Daoy (cell line): ENCODE data around the gene RANBP3. TPM values are rescaled to one million over a fixed set of nuclear protein-coding genes. Genes with fewer than 3 reads are reported as not detected.

Source experiments
- DNase-seq: peaks from one replicate; pipeline ENCODE4 v3.0.0-alpha.2; 2015; ENCODE audit warnings: low read depth
- total RNA-seq: library from RNA; depleted of rRNA; stranded (reverse); fragments of >200 nt; shearing (Covaris generic); gene quantifications from 2 replicates; pipeline ENCODE4 v1.2.3, GENCODE V29; 2014

The RANBP3 gene
- total RNA-seq, 1 experiment from 2014 or later: 64.5 TPM

DNA sequence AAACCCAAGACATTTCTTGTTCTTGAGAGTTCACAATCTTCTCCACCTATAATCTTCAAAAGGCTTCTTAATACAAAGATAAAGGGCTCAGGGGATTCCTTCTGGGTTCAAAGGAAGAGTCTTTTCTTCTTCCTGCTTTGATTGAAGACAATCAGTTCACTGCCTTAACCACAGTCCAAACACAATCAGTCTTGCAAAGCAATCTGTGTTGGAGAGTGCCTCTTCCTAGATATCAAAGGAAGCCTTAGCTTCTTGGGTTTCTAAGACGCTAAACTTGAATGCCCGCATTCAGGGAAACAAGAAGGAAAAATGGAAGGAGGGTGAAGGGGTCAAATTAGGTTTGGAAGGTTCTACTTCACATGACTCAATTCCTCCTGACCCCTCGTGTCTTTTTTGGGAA lies 27.2 kb downstream of the RANBP3 start:
- no peak for DNase-seq

DNA sequence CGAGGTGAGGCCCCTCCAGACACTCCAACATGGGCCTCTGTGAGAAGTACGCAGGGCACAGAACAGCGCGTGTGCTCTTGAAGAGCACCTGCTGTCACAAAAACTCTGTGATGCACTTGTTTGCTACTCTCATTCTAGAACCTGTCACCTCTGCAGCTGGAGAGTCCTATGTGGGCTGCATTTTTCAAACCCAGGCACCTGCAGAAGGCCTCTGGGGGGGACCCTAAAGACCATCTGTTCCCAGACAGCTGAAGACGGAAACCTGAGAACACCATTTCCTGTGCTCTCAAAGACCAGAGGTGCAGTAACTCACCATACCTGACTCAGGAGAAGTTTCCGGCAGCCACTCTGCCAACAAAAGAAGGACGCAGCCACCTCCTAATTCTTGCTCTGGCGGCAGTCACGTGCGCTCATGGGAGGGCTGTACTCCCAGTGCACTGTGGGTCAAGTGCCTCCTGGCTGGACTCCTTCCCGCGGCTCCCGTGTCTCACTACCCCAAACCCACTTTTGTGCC lies 28.1 kb downstream of the RANBP3 start:
- DNase-seq: no peak

DNA sequence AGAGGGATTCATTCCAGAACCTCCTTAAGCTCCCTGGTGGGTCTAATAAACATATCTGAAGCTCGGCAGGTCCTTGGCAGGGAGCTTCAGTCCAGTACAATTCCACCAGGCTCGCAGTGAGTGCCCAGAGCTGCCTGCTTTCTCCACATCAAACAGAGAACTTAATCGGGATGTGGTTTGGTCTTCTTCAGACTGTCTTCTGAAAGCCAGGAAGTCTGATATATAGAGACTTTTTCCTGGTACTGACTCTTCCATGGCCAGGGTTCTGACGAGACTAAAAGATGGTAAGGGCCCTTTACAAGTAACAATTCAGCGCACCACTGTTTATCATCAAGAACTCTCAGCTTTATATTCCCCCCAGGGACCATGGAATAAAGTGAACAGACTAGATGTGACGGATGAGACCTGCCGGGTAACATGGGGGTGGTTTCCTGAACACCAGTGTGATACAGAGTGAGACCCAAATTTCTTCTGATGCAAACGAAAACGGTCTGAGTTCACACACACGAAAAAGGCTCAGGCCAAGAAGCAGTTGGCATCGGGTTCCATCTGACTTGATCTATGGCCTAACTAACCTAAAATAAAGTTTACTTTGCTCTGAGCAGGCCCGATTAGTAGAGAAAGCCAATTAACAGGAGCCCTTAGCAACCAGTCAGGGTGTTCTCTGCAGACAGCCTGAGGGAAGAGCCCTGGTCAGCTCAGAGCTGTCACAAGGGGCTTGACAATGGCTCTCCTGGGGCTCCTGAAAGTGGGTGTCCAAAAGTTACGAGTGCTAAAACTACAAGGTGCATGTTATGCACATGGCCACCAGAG lies 29.0 kb downstream of the RANBP3 start:
- DNase-seq: no peak

DNA sequence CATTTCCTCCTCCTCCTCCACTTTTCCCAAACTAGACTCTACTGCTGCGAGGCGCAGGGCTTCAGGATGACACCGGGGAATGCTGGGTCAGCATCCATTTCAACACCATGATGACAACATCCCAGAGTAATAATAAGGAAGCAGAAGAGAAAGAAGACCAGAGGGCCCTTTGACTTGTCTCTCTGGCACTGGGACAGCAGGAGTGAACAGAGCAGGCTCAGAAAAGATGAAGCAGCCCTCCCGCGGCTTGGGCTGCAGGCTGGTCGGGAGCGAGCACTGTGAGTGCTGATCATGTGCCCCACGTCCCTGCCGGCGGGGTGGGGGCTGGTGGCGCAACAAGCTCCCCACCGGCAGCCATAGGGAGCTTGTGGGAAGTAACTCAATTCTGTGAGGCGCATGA lies 30.5 kb downstream of the RANBP3 start:
- DNase-seq: no peak

DNA sequence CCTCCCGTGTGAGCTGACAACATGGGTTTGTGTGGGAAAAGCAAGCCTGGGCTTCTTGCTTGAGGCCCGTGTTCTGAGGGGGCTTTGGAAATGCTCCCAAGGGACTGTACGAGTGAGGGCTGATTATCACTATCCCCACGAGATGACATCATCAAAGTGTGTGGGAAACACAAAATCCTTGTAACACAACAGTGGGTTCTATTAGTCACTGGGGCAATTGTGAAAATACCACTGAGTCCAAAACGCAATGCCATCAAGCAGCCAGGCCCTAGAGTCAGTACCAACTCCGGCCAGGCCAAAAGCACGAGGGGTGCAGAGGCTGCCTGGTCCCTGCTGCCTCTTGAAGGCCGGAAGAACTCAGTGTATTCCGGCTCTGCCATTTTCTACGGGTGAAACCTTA lies 34.3 kb downstream of the RANBP3 start:
- DNase-seq: no peak

DNA sequence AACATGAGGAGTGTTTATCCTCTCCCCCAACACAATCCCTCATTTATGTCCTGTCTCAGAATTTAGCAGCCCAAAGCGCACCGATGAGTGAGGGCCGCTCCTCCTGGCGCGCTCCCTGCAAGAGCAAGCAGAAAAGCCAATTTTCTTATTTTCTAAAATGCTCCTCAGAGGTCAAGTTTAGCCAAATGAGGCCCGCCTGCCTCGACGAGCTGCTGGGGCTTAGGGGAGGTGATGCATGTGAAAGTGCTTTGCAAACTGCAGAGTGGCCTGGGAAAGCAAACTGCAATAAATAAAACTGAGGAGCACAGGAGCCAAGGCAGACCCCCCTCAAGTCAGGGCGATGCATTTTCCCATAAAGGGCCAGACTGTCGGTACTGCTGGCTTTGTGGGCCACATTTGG lies 34.9 kb downstream of the RANBP3 start:
- DNase-seq: no peak

DNA sequence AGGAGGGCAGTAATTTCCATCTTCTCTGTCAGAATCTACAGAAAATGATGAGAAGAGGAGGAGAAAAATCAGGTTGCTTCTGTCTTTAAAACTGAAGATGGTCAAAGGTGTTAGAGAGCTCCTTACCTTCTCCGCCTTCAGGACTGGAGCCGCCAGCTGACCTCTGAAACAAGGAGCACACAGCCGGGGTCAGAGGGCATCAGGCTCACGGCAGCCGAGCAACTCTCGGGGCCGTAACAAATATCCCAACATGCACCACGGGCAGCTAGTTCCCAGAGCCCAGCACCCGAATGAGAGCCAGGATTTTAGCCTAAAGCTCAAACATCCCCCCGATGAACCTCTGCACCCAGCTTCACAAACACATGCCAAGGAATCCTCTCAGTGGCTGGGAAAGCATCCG lies 36.3 kb downstream of the RANBP3 start:
- no peak for DNase-seq

DNA sequence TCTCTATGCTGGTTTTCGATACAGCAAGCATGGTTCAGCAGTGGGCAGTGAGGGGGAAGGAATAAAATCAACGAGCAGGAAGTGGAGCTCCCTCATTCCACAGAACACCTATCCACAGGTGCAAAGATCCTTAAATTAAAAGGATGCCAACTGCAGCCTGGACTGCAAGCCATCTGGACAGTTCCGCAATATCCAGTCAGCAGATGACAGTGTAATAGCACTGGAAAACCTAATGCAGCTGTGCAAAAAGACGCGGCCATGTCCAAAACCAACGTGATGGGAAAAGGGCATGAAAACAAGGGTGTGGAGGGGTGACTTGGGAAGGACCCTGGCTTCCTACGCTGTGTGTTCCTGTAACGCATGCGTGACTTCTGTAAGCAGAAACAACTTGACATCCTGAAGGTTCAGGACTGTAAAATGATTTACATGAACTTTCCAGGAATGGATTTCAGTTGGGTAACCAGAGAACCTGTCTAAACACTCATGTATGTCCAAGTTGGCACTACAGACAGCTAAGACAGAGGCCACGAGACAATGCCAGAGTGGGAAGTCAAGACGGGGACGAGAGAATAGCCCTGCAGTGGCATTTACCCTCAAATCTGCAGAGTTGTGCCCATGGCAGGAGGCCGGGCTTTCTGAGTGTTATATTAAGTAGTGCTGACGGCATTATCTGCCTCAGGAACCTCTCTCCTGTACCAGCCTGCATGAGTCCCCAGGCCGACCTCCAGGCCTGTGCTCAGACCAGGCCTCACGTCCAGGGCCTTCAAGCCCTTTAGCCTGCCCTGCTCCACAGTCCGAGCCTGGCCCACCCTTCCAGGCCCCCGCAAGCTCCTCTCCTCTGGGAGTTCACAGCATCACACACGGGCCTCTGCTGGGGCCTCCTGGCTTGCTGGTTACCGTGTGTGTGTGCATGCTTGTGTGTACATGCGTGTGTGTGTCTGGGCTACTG lies 37.4 kb downstream of the RANBP3 start:
- no peak for DNase-seq

DNA sequence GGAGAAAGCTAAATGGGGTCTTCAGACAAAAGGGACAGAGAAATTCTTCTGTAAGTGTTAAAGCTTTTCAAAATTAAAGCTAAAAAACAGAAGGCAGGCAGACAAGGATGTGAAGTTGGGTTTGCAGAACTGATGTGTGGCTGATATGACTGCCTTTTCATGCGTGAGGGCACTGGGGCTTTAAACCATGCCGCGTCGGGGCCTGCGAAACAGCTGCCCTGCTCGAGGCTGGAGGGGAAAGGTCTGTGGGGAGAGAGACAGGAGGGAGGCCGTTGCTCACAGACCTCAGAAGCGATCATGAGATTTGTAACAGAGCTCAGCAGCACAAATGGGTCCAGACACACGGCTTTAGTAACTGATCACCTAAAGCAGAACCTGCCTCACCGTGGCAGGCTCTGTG lies 40.4 kb downstream of the RANBP3 start:
- no peak for DNase-seq

DNA sequence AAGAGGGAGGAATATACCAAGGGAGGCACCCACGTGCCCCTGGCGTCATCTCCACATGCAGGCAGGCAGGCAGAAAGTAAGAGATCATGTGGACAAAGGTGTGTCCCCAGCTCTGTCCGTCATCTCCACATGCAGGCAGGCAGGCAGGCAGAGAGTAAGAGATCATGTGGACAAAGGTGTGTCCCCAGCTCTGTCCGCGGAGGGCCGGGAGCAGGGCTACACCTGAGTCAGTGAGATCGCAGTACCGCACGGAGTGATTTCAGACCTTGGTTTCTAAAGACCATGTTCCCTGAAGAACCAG lies 41.7 kb downstream of the RANBP3 start:
- DNase-seq: no peak

DNA sequence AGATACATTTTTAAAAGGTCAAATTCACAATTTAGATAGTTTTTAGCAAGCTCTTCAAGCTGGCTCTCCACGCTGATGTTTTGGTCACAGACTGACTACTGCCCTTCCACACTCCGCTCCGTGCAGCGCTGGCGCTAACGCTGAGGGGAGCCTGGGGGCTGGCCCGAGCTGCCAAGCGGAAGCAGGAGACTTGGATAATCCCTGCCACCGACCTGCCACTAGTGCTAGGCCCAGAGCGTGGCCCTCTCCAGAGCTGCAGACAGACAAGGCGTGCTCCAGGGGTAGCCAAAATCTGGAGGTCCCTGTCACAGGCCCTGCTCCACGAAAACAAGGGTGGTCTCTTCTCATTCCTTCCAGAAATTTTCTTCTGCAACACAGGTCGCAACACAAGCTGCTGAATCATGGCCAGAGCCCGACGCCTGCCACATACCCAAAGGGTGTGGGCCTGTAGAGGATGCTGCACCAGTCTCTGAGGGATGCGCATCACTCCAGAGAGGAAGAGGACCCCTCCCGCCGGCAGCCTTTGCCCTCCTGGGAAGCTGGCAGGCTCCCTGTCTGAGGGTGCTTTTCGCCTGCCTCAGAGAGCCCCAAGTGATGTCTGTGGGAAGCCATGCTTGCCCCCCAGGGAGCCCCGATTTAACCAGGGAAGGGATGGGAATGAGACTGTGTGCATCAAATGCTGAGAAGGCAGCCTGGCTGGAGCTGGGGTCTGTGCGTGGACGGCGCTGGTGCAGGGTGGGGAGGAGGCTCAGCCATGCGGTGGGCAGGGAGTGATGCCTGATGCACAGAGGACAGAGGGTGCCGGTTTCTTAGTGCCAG lies 42.3 kb downstream of the RANBP3 start:
- DNase-seq: no peak

DNA sequence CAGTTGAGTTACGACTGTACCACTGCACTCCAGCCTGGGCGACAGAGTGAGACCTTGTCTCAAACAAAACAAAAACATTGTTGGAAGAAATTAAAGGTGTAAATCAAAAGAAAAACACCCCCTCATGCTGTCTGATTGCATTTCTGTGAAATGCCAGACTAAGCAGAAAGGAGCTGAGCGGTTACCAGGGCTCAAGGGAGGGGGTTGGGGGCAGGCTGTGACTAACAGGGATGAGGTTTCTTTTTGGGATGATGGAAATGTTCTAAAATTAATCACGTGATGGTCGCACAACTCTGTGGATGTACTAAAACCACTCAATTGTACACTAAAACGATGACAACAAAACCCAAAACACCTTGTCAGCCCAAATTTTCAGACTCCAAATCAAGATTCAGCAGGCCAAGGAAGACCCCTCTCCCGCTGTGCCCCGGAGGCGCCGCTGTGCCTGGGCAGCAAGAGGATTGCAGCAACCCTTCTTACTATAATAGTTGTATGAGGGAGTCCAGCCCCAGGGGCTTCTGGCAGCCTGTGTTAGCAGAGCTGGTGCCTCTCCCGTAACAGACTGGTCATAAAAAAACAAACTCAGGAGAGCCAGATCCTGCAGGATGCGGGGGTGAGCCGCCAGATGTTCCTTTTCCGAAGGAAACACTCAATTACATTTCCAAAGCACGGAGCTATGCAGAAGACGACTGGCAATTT lies 43.0 kb downstream of the RANBP3 start:
- no peak for DNase-seq

DNA sequence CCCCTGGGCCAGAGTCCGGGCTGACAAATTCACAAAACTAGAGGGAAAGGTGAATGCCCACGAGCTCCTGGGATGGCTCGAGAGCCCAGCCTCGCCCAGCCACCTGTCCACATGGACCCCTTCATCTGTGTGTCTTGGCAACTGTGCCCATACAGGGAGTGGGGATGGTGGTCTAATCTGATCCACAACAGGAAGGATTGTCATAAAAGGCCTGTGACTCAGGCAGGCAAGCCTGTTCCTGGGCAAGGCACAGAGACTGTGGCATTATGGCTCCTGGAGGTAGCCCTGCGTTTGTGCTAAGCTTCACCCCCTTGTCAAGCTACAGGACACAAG lies 43.9 kb downstream of the RANBP3 start:
- DNase-seq: no peak

DNA sequence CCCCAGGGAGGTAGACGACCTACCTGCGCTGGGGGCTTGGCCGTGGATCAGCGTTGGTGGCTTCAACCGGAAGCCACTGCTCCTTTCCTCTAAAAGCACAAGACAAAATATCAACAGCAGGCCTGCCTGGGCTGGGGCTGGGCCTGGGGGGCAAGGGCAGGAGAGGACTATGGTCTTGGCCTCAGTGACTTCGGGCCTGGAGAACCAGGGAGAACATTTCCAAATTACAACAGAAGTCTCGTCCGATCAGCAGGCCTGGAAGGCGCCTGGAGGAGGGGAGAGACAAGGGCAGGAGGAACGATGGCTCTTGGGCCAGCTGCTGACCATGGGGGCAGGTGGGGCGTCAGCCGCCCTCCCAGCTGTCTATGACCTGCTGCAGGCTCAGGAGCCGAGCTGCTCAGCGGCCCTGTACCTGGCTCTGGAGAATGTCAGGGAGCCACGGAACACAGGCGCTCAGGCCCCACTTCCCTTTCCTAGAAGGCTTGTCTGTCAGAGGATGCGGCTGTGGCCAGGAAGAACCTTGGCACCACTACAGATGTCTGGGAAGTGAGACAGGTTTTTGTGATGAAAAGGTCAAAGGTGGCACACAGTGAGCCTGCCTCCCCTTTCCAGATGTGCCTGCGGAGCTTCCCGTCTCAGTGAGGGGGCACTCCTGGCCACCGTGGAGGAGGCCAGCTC lies 44.4 kb downstream of the RANBP3 start:
- DNase-seq: no peak

DNA sequence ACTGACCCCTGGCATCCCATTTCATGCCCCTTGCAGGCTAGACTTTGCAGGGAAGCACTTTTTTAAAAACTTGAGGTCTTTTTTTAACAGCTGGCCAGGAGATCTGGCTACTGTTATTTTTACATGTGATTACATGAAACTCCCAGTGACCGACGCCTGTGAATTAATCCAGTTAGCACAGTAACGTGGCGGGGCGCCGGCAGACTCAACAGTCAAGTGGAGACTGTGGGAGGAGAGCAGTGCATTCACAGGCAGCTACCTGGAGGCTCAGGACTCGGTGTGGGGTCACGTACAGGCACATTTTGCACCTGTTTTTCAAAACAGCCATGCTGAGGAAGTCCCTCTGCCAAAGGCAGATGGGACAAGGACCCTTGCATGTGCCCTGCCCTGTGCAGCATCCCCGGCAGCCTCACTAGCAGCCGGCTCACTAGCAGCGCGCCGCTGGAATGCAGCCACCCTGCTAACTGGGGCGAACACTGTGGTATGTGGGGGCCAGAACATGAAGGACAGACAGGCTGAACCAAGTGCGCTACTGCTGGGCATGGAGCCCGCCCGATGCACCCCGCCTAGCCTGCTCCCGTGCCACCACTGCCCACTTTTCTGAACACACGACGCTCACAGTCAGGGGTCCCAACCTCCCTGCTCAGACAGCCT lies 45.2 kb downstream of the RANBP3 start:
- no peak for DNase-seq

DNA sequence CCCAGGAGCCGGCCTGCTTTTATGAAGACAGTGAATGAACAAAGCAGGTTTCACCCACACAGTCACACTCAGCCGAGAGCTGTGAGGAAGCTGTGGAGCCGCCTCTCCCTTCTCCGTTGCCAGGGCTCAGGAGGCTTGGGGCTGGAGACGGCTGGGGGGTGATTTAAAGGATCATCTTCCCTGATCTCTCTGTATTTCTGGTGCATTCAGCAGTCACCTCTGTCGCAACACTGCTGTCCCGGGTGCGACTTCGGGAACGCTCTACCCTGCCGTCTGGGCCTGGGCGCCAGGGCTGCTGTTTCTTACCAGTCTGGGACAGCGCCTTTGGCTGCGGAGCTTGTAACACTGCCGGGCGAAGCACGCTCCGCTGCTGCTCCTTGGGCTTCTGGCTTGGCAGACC lies 45.8 kb downstream of the RANBP3 start:
- no peak for DNase-seq

DNA sequence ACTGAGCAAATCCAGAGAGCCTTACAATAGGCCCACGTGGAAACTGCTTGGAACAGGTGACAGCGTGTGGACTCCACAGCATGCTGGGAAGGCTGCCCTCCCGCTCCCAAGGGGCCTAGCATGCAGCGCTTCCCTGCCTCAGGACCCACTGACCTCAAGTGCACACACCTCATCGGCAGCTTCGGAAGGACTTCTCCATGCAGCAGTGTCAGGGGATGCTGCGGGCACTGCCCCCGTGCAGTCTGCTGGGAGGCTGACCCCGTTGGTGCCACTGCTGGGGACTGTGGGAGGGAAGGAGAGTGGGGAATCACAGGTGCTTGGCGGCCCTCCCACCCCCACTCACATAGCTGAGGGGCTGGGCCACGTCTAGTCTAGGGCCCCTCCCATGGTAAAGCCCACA lies 46.7 kb downstream of the RANBP3 start:
- DNase-seq: no peak

DNA sequence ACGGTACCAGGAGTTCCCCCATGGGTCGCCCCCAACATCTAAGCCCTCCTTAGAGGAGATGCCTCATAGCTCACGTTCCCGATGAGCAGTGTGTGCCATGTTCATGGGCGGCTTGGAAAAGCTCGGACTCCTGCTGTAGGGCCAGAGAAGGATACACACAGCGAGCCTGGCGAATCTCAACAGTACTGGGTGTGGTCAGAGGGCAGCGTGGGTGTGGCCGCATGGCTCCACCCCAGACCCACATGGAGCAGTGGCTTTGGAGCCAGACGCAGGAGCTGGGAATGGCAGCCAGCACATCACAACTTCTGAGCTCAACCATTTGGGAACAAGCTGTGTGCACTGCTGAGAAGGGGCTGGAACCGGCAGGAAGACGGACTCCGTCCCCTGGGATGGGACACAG lies 48.3 kb downstream of the RANBP3 start:
- DNase-seq: no peak

DNA sequence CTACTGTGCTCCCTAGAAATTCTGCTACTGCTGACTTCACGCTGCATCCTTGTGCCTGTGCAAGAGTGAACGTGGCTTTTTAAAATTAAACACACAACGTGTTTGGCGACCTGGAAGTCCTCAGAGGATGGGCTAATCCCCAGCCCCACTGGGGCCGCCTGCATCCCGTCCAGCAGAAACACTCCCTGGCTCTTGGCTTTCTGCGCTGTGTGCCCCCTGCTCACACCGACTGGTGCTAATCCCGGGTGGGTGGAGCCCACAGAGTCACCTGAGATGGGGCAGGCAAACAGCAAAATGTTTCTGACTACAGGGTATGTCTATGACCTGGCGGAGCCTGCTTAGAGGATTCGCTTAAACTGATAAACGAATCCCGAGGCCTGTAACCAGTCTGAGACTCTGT lies 48.8 kb downstream of the RANBP3 start:
- DNase-seq: no peak

DNA sequence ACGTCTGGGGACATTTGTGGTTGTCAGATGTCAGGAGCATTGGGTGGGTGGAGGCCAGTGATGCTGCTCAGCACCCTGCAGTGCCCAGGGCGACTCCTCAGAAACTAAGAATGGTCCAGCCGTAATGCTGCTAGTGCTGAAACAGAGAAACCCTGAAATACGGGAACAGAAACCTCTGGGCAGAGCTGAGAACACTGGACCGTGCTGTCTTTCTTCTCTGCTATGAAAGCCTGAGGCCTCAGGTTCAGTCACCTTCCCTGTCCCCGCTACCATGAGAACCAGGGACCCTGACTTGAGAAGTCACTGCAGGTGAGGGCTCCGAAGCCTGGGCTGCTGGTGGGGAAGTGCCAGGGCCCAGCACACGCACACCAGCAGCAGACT lies 50.5 kb downstream of the RANBP3 start:
- no peak for DNase-seq
